Measurements from ENCODE around the gene BCL2L12. TPM values are rescaled to one million over a fixed set of nuclear protein-coding genes. Genes with fewer than 3 reads are reported as not detected.

BCL2L12 gene
- total RNA-seq, 2 donors from 2014 or later = 2.5 to 3.0 TPM

- H3K27ac ChIP-seq = peak within 1 kb of the TSS; percentile 23 to 30
- no peaks in the 10 kb centered on the region for H3K9me3 ChIP-seq
- no peaks in the 10 kb centered on the region for H3K27me3 ChIP-seq (replicated peaks; ENCODE audit: insufficient read depth)
- peaks cover 17% of the 10 kb centered on the region for H3K36me3 ChIP-seq
- TF ChIP-seq CTCF (IDR thresholded peaks at IDR 0.05) = no peak
- DNase-seq (ENCODE audit: low spot score) = no peak
- no peak for ATAC-seq (ENCODE audit: insufficient number of reproducible peaks, low FRiP score, low read depth)
- H3K4me3 ChIP-seq = peak within 1 kb of the TSS; percentile 74
- peaks cover 4 to 28% of the 10 kb centered on the region in 2 donors for H3K4me1 ChIP-seq (ENCODE audit: control insufficient read depth in 1 of 2, low read depth in 2 of 2)
These were observed 23.7 kb downstream of the BCL2L12 start, which contains the start of gene ADM5 for GRCh38 chr19:49689133-49690078. ADM5 (plus strand) TSS chr19:49689594; CDS start chr19:49689838, 244 bp downstream.

- peak overlapping the region; percentile 74 for H3K4me3 ChIP-seq
- DNase-seq (ENCODE audit: low spot score) (no peak), ATAC-seq (ENCODE audit: insufficient number of reproducible peaks, low FRiP score, low read depth) (no peak)
- H3K9me3 ChIP-seq = no peaks in the 10 kb centered on the region
- H3K4me1 ChIP-seq (ENCODE audit: control insufficient read depth in 1 of 2, low read depth in 2 of 2) = peaks cover 4 to 28% of the 10 kb centered on the region in 2 donors
- H3K27ac ChIP-seq = peak overlapping the region; percentile 23 to 30
- peak; percentile 19 for TF ChIP-seq CTCF (IDR thresholded peaks at IDR 0.05)
- H3K36me3 ChIP-seq = peaks cover 10% of the 10 kb centered on the region
- H3K27me3 ChIP-seq (replicated peaks; ENCODE audit: insufficient read depth) = no peaks in the 10 kb centered on the region
These were observed 24.4 kb downstream of the BCL2L12 start for GRCh38 chr19:49690079-49690655.

- Histone ChIP-seq H3K36me3 (peaks cover 4% of the 10 kb centered on the region), H3K4me1 (ENCODE audit: control insufficient read depth in 1 of 2, low read depth in 2 of 2) (peaks cover 4 to 28% of the 10 kb centered on the region in 2 donors), H3K9me3 (no peaks in the 10 kb centered on the region), H3K4me3 (peak within 1 kb of the TSS; percentile 74), H3K27me3 (replicated peaks; ENCODE audit: insufficient read depth) (no peaks in the 10 kb centered on the region), H3K27ac (peak within 1 kb of the TSS; percentile 23 to 30)
- no peak for DNase-seq (ENCODE audit: low spot score)
- ATAC-seq (ENCODE audit: insufficient number of reproducible peaks, low FRiP score, low read depth) = no peak
- no peak for TF ChIP-seq CTCF (IDR thresholded peaks at IDR 0.05)
These were observed 25.0 kb downstream of the BCL2L12 start, which contains the start of gene CPT1C for GRCh38 chr19:49690656-49691242. CPT1C (plus strand) TSS chr19:49691116; CDS start chr19:49692253, 1,137 bp downstream.

GRCh38 chr19:49691243-49692146, 25.8 kb downstream of the BCL2L12 start:
- H3K4me3 ChIP-seq = peak overlapping the region; percentile 74
- DNase-seq (ENCODE audit: low spot score) = no peak
- TF ChIP-seq CTCF (IDR thresholded peaks at IDR 0.05) = no peak
- no peaks in the 10 kb centered on the region for H3K9me3 ChIP-seq
- ATAC-seq (ENCODE audit: insufficient number of reproducible peaks, low FRiP score, low read depth) = no peak
- H3K4me1 ChIP-seq (ENCODE audit: control insufficient read depth in 1 of 2, low read depth in 2 of 2) = peaks cover 4 to 28% of the 10 kb centered on the region in 2 donors
- H3K36me3 ChIP-seq = no peaks in the 10 kb centered on the region
- no peak overlapping the region for H3K27ac ChIP-seq
- no peaks in the 10 kb centered on the region for H3K27me3 ChIP-seq (replicated peaks; ENCODE audit: insufficient read depth)

Measured in thoracic aorta (tissue), 2 donors.